Neural crest cell (in vitro differentiated cells): ENCODE results near the gene EGFR. TPM values are rescaled to one million over a fixed set of nuclear protein-coding genes. Genes with fewer than 3 reads are reported as not detected.

Experiments used
- DNase-seq: peaks from one replicate; pipeline ENCODE4 v3.0.0; 2021; ENCODE audit warnings: low read depth, mixed read lengths, low spot score
- H3K27ac Mint-ChIP-seq: one replicate; pipeline ENCODE4 v1.8.0; 2021; ENCODE audit warnings: mild to moderate bottlenecking, mixed read lengths; ENCODE audit not compliant: unreplicated experiment
- H3K27me3 Mint-ChIP-seq: 2 replicates; pipeline ENCODE4 v1.8.0; 2021; ENCODE audit warnings: low read depth, mild to moderate bottlenecking, mixed read lengths
- H3K36me3 Mint-ChIP-seq: 2 replicates; pipeline ENCODE4 v1.8.0; 2021; ENCODE audit warnings: low read depth, mild to moderate bottlenecking, mixed read lengths
- H3K4me1 Mint-ChIP-seq: 2 replicates; pipeline ENCODE4 v1.8.0; 2021; ENCODE audit warnings: mixed read lengths
- H3K4me3 Mint-ChIP-seq: one replicate; pipeline ENCODE4 v1.8.0; 2021; ENCODE audit warnings: mild to moderate bottlenecking, mixed read lengths
- H3K9me3 Mint-ChIP-seq: 2 replicates; pipeline ENCODE4 v1.8.0; 2021; ENCODE audit warnings: mixed read lengths
- total RNA-seq: library from RNA; stranded (reverse); gene quantifications from 2 replicates; pipeline ENCODE4 v1.2.1, GENCODE V29; 2021
- TF ChIP-seq, protein P1 (sequence below): fragments of 200-600 bp; sonication (generic); conservative IDR thresholded peaks from 2 replicates; pipeline ENCODE4 v1.5.0; 2021; ENCODE audit warnings: antibody characterized with exemption, mild to moderate bottlenecking

The EGFR gene
- total RNA-seq, 1 donor from 2014 or later, result 2.3 TPM

DNA sequence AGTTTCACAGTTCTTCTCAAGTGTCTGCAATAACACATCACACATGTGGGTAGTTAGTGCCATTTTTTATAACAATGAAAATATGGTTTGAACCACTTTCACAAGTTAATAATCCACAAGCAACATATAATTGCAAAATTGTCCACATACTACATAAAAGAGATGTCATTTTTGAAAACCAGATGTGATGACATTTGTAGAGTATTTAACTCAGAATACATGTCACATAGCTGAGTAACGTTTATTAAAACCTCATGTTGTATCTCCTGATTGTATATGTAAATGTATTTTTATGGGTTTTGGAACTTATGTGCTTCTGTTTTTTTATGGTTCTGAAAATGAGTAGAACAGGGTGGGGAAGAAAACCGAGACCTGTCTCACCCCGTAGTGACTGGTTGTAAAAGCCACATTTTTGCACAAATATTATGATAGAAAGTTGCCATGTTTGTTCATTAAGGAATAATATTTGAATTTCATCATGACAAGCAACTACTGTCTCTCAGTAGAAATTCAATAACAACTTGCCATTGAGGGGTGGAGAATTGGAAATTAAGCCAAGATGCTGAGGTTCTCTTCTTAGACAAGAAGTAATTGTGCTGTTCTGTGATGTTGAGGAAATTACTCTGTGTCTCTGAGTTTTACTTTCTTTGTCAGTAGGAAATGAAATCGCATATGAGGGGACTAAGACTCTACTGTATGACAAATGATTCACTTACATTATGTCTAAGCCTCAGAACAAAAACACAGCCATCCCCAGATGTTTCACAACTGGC lies 29.2 kb upstream of the EGFR start:
- Mint-ChIP-seq H3K4me1 (no peaks in the 10 kb centered on the region), H3K4me3 (no peak overlapping the region), H3K9me3 (no peaks in the 10 kb centered on the region), H3K27me3 (no peaks in the 10 kb centered on the region), H3K36me3 (no peaks in the 10 kb centered on the region), H3K27ac (no peak overlapping the region)
- TF ChIP-seq, protein P1, sequence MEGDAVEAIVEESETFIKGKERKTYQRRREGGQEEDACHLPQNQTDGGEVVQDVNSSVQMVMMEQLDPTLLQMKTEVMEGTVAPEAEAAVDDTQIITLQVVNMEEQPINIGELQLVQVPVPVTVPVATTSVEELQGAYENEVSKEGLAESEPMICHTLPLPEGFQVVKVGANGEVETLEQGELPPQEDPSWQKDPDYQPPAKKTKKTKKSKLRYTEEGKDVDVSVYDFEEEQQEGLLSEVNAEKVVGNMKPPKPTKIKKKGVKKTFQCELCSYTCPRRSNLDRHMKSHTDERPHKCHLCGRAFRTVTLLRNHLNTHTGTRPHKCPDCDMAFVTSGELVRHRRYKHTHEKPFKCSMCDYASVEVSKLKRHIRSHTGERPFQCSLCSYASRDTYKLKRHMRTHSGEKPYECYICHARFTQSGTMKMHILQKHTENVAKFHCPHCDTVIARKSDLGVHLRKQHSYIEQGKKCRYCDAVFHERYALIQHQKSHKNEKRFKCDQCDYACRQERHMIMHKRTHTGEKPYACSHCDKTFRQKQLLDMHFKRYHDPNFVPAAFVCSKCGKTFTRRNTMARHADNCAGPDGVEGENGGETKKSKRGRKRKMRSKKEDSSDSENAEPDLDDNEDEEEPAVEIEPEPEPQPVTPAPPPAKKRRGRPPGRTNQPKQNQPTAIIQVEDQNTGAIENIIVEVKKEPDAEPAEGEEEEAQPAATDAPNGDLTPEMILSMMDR, result no peak
- DNase-seq, result no peak

DNA sequence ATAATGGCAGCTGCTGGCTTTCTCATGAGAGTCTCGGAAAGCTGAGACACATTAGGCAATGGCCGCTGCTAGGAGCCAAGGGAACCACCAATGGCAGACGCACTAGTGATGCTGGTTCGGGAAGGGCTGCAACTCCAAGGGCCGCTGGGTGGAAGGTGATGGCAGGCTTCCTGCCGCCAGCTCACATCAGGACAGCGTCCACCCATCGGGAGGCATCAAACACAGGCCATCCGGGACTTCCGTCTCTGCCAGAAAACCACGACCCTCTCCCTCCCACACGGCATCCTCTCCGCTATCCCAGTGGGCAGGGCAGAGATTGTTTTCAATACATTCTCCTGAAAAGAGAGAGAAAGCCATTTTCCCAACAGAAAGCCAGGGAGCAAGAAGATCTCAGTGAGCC lies 27.5 kb upstream of the EGFR start:
- no peaks in the 10 kb centered on the region for H3K4me1 Mint-ChIP-seq
- H3K27me3 Mint-ChIP-seq, result no peaks in the 10 kb centered on the region
- no peak overlapping the region for H3K4me3 Mint-ChIP-seq
- no peaks in the 10 kb centered on the region for H3K36me3 Mint-ChIP-seq
- peaks cover 3% of the 10 kb centered on the region for H3K9me3 Mint-ChIP-seq
- no peak for DNase-seq
- TF ChIP-seq, protein P1, result no peak
- H3K27ac Mint-ChIP-seq, result no peak overlapping the region

DNA sequence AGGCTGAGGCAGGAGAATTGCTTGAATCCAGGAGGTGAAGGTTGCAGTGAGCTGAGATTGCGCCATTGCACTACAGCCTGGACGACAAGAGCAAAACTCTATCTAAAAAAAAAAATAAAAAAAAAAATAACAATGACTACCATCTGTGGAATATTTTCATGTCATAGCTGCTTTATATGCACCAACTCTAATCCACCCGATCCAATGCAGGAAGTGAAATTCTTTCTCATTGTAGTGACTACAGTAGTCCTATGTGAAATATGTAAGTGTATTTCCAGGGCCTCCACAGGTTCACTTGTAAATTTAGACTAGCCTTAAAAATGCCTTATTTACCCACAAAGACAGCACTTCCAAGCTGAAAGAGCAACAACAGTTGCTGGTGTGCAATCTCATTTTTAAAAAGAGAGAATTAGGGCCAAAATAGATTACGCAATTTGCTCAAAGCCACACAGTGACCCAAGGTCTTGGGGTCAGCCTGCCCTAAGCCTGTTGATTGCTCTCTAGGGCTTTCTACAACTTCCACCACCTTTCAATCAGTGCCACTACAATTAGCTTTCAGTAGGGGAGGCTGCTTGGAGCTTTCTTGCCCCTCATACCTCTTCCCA lies 25.8 kb upstream of the EGFR start:
- Mint-ChIP-seq H3K4me3 (no peak overlapping the region), H3K36me3 (no peaks in the 10 kb centered on the region), H3K9me3 (peaks cover 3% of the 10 kb centered on the region), H3K27me3 (no peaks in the 10 kb centered on the region), H3K27ac (no peak overlapping the region), H3K4me1 (no peaks in the 10 kb centered on the region)
- no peak for DNase-seq
- TF ChIP-seq, protein P1, result no peak

DNA sequence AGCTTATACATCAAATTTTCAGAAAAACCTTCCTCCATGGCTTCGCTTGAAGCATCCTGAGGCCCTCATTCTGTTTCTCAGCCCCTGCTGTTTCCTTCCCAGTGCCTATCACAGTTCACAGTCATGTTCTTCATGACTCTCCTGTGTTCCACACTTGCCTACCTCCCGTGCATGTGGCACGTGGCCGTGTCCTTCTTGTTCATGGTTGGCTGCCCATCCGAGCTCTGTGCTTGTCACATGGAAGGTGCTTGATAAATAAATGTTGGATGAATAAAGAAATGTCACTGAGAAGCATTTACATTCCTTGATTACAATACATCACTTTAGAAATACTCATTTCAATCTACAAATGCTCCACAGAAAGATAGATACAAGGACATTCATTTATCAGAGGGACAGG lies 23.7 kb upstream of the EGFR start:
- H3K27me3 Mint-ChIP-seq, result peaks cover 2% of the 10 kb centered on the region
- H3K9me3 Mint-ChIP-seq, result peaks cover 3% of the 10 kb centered on the region
- H3K36me3 Mint-ChIP-seq, result no peaks in the 10 kb centered on the region
- TF ChIP-seq, protein P1, result no peak
- no peak overlapping the region for H3K27ac Mint-ChIP-seq
- H3K4me1 Mint-ChIP-seq, result no peaks in the 10 kb centered on the region
- no peak for DNase-seq
- H3K4me3 Mint-ChIP-seq, result no peak overlapping the region

DNA sequence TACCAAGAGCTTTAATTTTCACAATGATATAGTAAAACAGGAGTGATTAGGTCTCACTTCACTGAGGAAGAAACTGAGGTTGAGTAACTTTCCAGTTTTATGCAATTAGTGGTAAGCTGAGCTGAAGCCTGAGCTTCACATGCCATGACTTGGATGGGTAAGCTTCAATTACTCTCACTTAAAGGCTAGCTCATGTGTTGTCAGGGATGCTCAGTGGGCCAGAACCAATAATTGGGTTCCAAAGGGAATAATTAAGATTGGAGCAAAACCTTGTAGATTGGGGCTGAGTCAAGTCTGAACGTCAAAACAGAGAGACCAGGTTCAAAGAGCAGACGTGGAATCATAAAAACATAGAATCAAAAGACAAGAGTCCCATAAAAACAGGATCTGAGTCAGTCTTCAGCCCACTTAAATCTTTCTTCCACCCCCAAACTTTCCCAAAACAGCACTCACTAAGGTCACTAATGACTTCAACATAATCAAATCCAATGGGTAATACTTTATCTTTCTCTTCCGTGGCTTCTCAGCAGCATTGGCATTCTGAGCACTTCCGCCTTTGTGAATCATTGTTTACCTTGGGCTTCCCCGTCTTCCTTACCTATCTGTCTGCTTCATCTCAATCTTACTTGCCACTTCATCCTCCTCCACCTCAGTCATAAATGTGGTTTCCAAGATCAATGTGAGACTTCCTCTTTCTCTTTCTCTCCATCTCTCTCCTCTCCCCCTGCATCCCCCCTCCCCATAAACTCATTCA lies 23.0 kb upstream of the EGFR start:
- TF ChIP-seq, protein P1, result no peak
- H3K9me3 Mint-ChIP-seq, result peaks cover 3% of the 10 kb centered on the region
- H3K4me1 Mint-ChIP-seq, result no peaks in the 10 kb centered on the region
- no peak overlapping the region for H3K4me3 Mint-ChIP-seq
- DNase-seq, result no peak
- no peaks in the 10 kb centered on the region for H3K36me3 Mint-ChIP-seq
- H3K27ac Mint-ChIP-seq, result no peak overlapping the region
- peaks cover 5% of the 10 kb centered on the region for H3K27me3 Mint-ChIP-seq
